OCI-LY1 (cell line): ENCODE data around the gene MAP3K21.

Experiments used
- H2AFZ ChIP-seq: fragments of 200-600 bp; sonication (generic), shearing (Covaris generic); 2 replicates; pipeline ENCODE4 v1.6.0; 2014; ENCODE audit warnings: antibody characterized with exemption, mild to moderate bottlenecking, low read length
- H3F3A ChIP-seq: fragments of 200-600 bp; sonication (generic), shearing (Covaris generic); 2 replicates; pipeline ENCODE4 v1.6.0; 2014; ENCODE audit warnings: mild to moderate bottlenecking, antibody characterized with exemption, low read length, moderate library complexity; ENCODE audit not compliant: insufficient read depth
- H3K27ac ChIP-seq: fragments of 200-600 bp; sonication (generic); 2 replicates; pipeline ENCODE4 v1.5.1; 2014; ENCODE audit warnings: low read length, mixed run types, mild to moderate bottlenecking, low read depth; ENCODE audit not compliant: poor library complexity, severe bottlenecking
- H3K27me3 ChIP-seq: fragments of 200-600 bp; sonication (generic); 2 replicates; pipeline ENCODE4 v1.6.0; 2014; ENCODE audit warnings: antibody characterized with exemption, mild to moderate bottlenecking, low read length, moderate library complexity; ENCODE audit not compliant: insufficient read depth
- H3K36me3 ChIP-seq: fragments of 200-600 bp; sonication (generic); 2 replicates; pipeline ENCODE4 v1.6.1; 2014; ENCODE audit warnings: mild to moderate bottlenecking, antibody characterized with exemption, low read length, moderate library complexity, mixed read lengths; ENCODE audit not compliant: insufficient read depth
- H3K4me1 ChIP-seq: fragments of 200-600 bp; sonication (generic); 2 replicates; pipeline ENCODE4 v1.5.1; 2014; ENCODE audit warnings: mild to moderate bottlenecking, low read length, moderate library complexity; ENCODE audit not compliant: insufficient read depth, severe bottlenecking
- H3K4me2 ChIP-seq: fragments of 200-600 bp; sonication (generic), shearing (Covaris generic); 2 replicates; pipeline ENCODE4 v1.6.1; 2014; ENCODE audit warnings: low read length
- H3K4me3 ChIP-seq: fragments of 200-600 bp; sonication (generic); 2 replicates; pipeline ENCODE4 v1.5.1; 2014; ENCODE audit warnings: low read length, low read depth, mild to moderate bottlenecking, mixed read lengths; ENCODE audit not compliant: poor library complexity, severe bottlenecking
- H3K79me2 ChIP-seq: fragments of 200-600 bp; shearing (Covaris generic); 2 replicates; pipeline ENCODE4 v1.6.1; 2016; ENCODE audit warnings: mixed run types, low read length, mixed read lengths; ENCODE audit not compliant: insufficient read depth
- H3K9ac ChIP-seq: fragments of 200-600 bp; sonication (generic), shearing (Covaris generic); 2 replicates; pipeline ENCODE4 v1.6.1; 2014; ENCODE audit warnings: mild to moderate bottlenecking, low read length, mixed read lengths
- H3K9me2 ChIP-seq: fragments of 200-600 bp; sonication (generic), shearing (Covaris generic); 2 replicates; pipeline ENCODE4 v1.6.1; 2014; ENCODE audit warnings: low read depth, mild to moderate bottlenecking, low read length, mixed read lengths
- H3K9me3 ChIP-seq: fragments of 200-600 bp; shearing (Covaris generic); 2 replicates; pipeline ENCODE4 v1.6.1; 2014; ENCODE audit warnings: low read length, mixed read lengths
- H4K20me1 ChIP-seq: fragments of 200-600 bp; sonication (generic), shearing (Covaris generic); 2 replicates; pipeline ENCODE4 v1.6.0; 2016; ENCODE audit warnings: mild to moderate bottlenecking, low read length; ENCODE audit not compliant: insufficient read depth
- EZH2 ChIP-seq: fragments of 200-600 bp; sonication (generic), shearing (Covaris generic); IDR thresholded peaks from 2 replicates; pipeline ENCODE4 v1.8.0; 2017; ENCODE audit warnings: borderline replicate concordance, mixed run types, mild to moderate bottlenecking, antibody characterized with exemption, low read length, moderate library complexity, mixed read lengths
- TF ChIP-seq, protein P1 (sequence below): fragments of 200-600 bp; sonication (generic), shearing (Covaris generic); IDR thresholded peaks from 2 replicates; pipeline ENCODE4 v1.5.1; 2017; ENCODE audit warnings: mild to moderate bottlenecking, antibody characterized with exemption, low read length, moderate library complexity, mixed read lengths

The MAP3K21 gene

DNA sequence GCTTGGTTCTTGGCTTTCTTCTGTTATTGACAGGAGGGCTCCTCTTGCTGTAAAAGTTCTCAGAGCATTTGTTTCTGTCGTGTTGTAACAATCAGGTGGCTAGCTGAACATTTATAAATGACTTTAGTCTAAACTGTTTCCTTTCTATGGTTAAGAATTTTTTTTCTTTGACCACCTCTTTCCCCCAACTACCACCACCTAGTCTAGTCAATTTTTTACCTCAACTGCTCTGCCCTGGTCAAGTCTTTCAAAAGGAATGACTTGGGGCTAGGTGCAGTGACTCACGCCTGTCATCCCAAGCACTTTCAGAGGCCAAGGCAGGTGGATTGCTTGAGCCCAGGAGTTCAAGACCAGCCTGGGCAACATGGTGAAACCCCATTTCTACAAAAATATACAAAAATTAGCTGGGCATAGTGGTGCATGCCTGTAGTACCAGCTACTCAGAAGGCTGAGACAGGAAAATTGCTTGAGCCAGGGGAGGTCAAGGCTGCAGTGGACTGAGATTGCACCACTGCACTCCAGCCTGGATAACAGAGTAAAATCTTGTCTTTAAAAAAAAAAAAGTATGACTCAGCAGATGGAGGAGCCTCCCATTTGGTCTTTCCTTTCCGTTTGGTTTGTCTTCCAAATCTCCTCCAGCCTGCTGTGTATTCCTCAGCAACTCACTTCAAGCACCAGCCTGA, 40.7 kb downstream of the MAP3K21 start:
- H3K4me1 ChIP-seq, result no peaks in the 10 kb centered on the region
- no peak overlapping the region for H2AFZ ChIP-seq
- H3K36me3 ChIP-seq, result no peaks in the 10 kb centered on the region
- H3K9me2 ChIP-seq, result no peaks in the 10 kb centered on the region
- TF ChIP-seq, protein P1, sequence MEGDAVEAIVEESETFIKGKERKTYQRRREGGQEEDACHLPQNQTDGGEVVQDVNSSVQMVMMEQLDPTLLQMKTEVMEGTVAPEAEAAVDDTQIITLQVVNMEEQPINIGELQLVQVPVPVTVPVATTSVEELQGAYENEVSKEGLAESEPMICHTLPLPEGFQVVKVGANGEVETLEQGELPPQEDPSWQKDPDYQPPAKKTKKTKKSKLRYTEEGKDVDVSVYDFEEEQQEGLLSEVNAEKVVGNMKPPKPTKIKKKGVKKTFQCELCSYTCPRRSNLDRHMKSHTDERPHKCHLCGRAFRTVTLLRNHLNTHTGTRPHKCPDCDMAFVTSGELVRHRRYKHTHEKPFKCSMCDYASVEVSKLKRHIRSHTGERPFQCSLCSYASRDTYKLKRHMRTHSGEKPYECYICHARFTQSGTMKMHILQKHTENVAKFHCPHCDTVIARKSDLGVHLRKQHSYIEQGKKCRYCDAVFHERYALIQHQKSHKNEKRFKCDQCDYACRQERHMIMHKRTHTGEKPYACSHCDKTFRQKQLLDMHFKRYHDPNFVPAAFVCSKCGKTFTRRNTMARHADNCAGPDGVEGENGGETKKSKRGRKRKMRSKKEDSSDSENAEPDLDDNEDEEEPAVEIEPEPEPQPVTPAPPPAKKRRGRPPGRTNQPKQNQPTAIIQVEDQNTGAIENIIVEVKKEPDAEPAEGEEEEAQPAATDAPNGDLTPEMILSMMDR, result no peak
- TF ChIP-seq EZH2, result no peak
- no peak overlapping the region for H3K9ac ChIP-seq
- no peak overlapping the region for H3K27ac ChIP-seq
- no peaks in the 10 kb centered on the region for H3K27me3 ChIP-seq
- H3K4me2 ChIP-seq, result no peak overlapping the region
- no peaks in the 10 kb centered on the region for H3K9me3 ChIP-seq
- H3F3A ChIP-seq, result no peaks in the 10 kb centered on the region
- H4K20me1 ChIP-seq, result no peaks in the 10 kb centered on the region
- H3K79me2 ChIP-seq, result no peaks in the 10 kb centered on the region
- H3K4me3 ChIP-seq, result no peak overlapping the region

DNA sequence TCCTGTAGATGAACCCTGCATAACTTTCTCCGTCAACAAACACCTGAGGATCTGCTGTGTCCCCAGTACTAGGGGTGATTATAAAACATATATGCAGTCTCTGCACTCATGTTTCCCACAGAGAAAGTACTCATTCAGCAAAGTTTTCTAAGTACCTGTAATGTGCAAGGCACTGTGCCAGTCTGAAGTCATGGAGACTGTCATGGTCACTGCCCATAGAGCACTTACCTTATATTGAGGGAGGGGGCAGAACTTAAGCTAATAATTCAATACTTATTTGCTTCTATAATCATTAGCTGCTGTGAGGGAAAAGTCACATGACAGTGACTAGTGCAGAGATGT, 41.2 kb downstream of the MAP3K21 start:
- no peak overlapping the region for H2AFZ ChIP-seq
- no peak overlapping the region for H3K4me3 ChIP-seq
- H3K9me2 ChIP-seq, result no peaks in the 10 kb centered on the region
- H3K79me2 ChIP-seq, result no peaks in the 10 kb centered on the region
- no peaks in the 10 kb centered on the region for H3K4me1 ChIP-seq
- no peak overlapping the region for H3K9ac ChIP-seq
- H3K9me3 ChIP-seq, result no peaks in the 10 kb centered on the region
- H3F3A ChIP-seq, result no peaks in the 10 kb centered on the region
- no peaks in the 10 kb centered on the region for H4K20me1 ChIP-seq
- no peak overlapping the region for H3K27ac ChIP-seq
- H3K27me3 ChIP-seq, result no peaks in the 10 kb centered on the region
- no peak overlapping the region for H3K4me2 ChIP-seq
- TF ChIP-seq, protein P1, result no peak
- H3K36me3 ChIP-seq, result no peaks in the 10 kb centered on the region

DNA sequence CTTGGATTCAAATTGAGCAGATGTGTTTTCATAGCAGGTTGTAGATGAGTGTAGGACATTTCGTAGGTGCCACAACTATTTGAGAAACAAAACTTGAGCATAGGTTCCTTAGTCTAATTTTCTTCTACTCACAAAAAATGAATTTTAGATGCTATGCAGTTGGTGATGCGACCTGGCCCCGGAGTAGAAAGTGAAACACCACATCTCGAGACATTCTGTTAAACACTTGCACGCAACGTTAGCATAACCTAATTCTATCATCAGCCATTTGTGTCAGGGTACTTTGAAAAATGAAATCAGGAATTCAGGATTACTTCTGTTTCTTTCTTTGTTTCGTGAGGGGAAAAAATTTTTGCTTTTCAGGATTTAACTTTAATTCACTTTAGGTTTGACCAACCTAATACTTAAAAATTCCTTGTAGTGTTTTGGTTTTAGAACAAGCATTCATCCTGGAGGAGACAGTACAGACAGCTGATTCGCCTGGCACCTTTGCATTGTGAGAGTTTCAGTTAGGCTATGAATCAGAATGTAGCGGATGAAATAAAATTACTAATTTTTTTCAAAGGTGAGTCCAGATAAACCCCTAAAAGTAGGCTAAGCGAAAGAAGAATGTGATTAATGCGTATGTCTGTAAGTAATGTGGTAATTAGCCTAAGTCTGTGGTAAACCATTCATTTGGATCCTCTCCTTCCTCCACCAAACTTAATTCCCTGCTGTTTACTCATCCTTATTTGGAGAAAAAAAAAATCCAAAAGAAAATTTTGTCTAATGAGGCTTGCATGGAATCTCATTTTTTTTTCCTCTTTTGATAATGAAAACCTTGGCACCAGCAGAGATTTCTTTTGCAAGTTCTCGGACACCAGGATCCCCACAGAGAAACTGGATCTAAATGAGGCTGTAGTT, 44.9 kb downstream of the MAP3K21 start:
- Histone ChIP-seq H2AFZ (no peak overlapping the region), H3K9me3 (no peaks in the 10 kb centered on the region), H3K27ac (no peak overlapping the region), H3K4me1 (no peaks in the 10 kb centered on the region), H3K4me2 (no peak overlapping the region), H3K27me3 (no peaks in the 10 kb centered on the region), H4K20me1 (no peaks in the 10 kb centered on the region), H3K36me3 (no peaks in the 10 kb centered on the region), H3F3A (no peaks in the 10 kb centered on the region), H3K4me3 (no peak overlapping the region), H3K9ac (no peak overlapping the region), H3K79me2 (no peaks in the 10 kb centered on the region), H3K9me2 (no peaks in the 10 kb centered on the region)
- TF ChIP-seq, protein P1, result no peak
- no peak for TF ChIP-seq EZH2
